Ovary (tissue), 3 donors: ENCODE data around the gene YOD1.

ENCODE experiments used
- EP300 ChIP-seq: sonication (generic); formaldehyde crosslinking; IDR thresholded peaks from one replicate; pipeline ENCODE4 v1.6.1; 2017; ENCODE audit warnings: antibody characterized with exemption
- POLR2A ChIP-seq: fragments of 450-650 bp; IDR thresholded peaks from one replicate; pipeline ENCODE4 v1.6.1; 2017; ENCODE audit warnings: antibody characterized with exemption, mild to moderate bottlenecking, moderate library complexity
- TF ChIP-seq, protein P1 (sequence below), 3 donors: fragments of 450-650 bp in 2 of 3; fragments of 200-600 bp in 1 of 3; IDR thresholded peaks; one replicate each; pipeline versions ENCODE4 v1.5.1 to v1.8.0; 2016 to 2022; ENCODE audit warnings: antibody characterized with exemption in 3 of 3, mild to moderate bottlenecking in 1 of 3
- donor health status: DM: no; HTN: no; CAD: no.

- TF ChIP-seq POLR2A: no peak
- TF ChIP-seq, protein P1, sequence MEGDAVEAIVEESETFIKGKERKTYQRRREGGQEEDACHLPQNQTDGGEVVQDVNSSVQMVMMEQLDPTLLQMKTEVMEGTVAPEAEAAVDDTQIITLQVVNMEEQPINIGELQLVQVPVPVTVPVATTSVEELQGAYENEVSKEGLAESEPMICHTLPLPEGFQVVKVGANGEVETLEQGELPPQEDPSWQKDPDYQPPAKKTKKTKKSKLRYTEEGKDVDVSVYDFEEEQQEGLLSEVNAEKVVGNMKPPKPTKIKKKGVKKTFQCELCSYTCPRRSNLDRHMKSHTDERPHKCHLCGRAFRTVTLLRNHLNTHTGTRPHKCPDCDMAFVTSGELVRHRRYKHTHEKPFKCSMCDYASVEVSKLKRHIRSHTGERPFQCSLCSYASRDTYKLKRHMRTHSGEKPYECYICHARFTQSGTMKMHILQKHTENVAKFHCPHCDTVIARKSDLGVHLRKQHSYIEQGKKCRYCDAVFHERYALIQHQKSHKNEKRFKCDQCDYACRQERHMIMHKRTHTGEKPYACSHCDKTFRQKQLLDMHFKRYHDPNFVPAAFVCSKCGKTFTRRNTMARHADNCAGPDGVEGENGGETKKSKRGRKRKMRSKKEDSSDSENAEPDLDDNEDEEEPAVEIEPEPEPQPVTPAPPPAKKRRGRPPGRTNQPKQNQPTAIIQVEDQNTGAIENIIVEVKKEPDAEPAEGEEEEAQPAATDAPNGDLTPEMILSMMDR (IDR thresholded peaks at IDR 0.05): no peak
- TF ChIP-seq EP300: no peak
Observed at GRCh38 chr1:207071426-207071825, 20.4 kb upstream of the YOD1 start.
